Neural cell (in vitro differentiated cells): ENCODE measurements around the gene PRKAG2.

Experiments used
- CTCF ChIP-seq: fragments of 450-650 bp; IDR thresholded peaks from 2 replicates; pipeline ENCODE4 v1.5.1; 2014; ENCODE audit warnings: antibody characterized with exemption, mild to moderate bottlenecking, moderate library complexity; ENCODE audit not compliant: poor library complexity, severe bottlenecking
- EP300 ChIP-seq: fragments of 450-650 bp; conservative IDR thresholded peaks from 2 replicates; pipeline ENCODE4 v1.6.1; 2014; ENCODE audit warnings: antibody characterized with exemption, mild to moderate bottlenecking, moderate library complexity; ENCODE audit not compliant: poor library complexity, severe bottlenecking
- EZH2 ChIP-seq: fragments of 200-600, 300-800 bp; shearing (Covaris generic), sonication (generic); IDR thresholded peaks from 2 replicates; pipeline ENCODE4 v1.6.1; 2014; ENCODE audit warnings: antibody characterized with exemption, low read length, borderline replicate concordance, mild to moderate bottlenecking; ENCODE audit not compliant: insufficient read depth, poor library complexity, severe bottlenecking
- MXI1 ChIP-seq: fragments of 450-650 bp; conservative IDR thresholded peaks from 2 replicates; pipeline ENCODE4 v1.6.1; 2014; ENCODE audit warnings: antibody characterized with exemption, mild to moderate bottlenecking; ENCODE audit not compliant: poor library complexity, severe bottlenecking
- TAF1 ChIP-seq: IDR thresholded peaks from 2 replicates; pipeline ENCODE4 v1.6.1; 2012; ENCODE audit warnings: low read depth

DNA sequence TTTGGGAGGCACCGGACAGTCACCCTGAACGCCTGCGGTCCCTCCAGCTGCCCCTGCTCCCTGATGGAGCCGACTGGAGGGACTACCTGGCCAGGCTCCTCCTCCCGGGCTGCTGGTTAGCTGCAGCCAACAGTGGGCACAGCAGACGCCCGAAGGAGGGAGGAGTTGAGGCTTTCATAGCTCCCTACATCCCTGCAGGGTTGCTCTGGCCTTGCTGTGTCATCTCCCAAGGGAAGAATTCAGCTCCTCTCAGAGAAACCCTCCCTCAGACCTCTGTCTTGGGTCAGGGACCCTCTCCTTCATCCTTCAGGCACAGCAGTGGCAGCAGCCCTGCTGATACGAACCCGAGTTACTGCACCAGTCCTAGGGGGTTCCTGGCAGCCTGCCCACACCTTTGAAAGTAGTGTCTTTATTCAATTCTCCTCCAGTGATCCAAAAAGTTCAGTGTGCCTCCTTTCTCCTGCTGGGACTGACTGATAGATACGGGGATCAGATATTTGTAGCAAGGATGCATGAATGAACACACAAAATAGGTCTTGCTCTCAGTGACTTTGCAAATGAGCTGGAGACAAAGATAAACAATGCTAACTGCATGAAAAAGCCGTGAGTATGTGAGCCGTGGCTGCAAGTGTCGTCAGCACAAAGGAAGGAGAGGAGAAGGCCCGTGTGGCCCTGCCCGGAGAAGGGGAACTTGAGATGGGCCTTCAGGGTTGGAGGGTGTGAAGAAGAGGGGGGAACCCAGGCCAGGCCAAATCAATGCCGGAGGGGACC is 136.6 kb downstream of the PRKAG2 start:
- no peak for TF ChIP-seq CTCF
- TF ChIP-seq TAF1: no peak
- no peak for TF ChIP-seq EP300
- TF ChIP-seq MXI1: no peak
- no peak for TF ChIP-seq EZH2
